A549 (cell line): ENCODE results near the gene SVIL.

Source experiments
- POLR2A ChIP-seq: IDR thresholded peaks from 2 replicates; pipeline ENCODE4 v1.6.1; 2012; ENCODE audit warnings: mild to moderate bottlenecking, low read length
- TF ChIP-seq, protein P1 (sequence below): fragments of >200 bp; sonication (Bioruptor Twin); formaldehyde crosslinking; IDR thresholded peaks from 3 replicates; pipeline ENCODE4 v1.5.1; 2016
- TF ChIP-seq, protein P2 (sequence below): fragments of 150-350 bp; IDR thresholded peaks from 2 replicates; pipeline ENCODE4 v1.6.1; 2014; ENCODE audit warnings: low read depth, mild to moderate bottlenecking, low read length

DNA sequence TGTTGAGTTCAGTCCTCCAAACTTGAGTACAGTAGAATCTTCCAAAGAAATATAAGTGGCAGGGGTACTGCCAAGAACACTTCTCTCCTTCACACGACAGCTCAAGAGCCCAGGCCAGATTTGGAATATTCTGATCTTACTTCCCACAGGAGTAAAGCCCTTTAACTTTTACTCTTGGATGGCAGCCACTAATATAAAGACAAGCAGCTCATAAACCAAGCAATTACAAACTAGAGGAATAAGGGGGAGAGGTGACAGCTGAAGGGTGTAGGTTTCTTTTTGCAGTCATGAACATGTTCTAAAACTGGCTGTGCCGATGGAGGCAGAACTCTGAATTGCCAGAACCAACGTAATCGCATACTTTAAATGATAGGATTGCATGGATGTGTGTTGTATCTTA lies 74.8 kb downstream of the SVIL start:
- TF ChIP-seq POLR2A: no peak
- TF ChIP-seq, protein P1, sequence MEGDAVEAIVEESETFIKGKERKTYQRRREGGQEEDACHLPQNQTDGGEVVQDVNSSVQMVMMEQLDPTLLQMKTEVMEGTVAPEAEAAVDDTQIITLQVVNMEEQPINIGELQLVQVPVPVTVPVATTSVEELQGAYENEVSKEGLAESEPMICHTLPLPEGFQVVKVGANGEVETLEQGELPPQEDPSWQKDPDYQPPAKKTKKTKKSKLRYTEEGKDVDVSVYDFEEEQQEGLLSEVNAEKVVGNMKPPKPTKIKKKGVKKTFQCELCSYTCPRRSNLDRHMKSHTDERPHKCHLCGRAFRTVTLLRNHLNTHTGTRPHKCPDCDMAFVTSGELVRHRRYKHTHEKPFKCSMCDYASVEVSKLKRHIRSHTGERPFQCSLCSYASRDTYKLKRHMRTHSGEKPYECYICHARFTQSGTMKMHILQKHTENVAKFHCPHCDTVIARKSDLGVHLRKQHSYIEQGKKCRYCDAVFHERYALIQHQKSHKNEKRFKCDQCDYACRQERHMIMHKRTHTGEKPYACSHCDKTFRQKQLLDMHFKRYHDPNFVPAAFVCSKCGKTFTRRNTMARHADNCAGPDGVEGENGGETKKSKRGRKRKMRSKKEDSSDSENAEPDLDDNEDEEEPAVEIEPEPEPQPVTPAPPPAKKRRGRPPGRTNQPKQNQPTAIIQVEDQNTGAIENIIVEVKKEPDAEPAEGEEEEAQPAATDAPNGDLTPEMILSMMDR: no peak
- TF ChIP-seq, protein P2, sequence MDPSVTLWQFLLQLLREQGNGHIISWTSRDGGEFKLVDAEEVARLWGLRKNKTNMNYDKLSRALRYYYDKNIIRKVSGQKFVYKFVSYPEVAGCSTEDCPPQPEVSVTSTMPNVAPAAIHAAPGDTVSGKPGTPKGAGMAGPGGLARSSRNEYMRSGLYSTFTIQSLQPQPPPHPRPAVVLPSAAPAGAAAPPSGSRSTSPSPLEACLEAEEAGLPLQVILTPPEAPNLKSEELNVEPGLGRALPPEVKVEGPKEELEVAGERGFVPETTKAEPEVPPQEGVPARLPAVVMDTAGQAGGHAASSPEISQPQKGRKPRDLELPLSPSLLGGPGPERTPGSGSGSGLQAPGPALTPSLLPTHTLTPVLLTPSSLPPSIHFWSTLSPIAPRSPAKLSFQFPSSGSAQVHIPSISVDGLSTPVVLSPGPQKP: no peak
